ENCODE data around the gene SLC19A1. TPM values are rescaled to one million over a fixed set of nuclear protein-coding genes. Genes with fewer than 3 reads are reported as not detected.

Gene SLC19A1
- total RNA-seq, 2 donors from 2014 or later: 23.3 to 110 TPM

DNA sequence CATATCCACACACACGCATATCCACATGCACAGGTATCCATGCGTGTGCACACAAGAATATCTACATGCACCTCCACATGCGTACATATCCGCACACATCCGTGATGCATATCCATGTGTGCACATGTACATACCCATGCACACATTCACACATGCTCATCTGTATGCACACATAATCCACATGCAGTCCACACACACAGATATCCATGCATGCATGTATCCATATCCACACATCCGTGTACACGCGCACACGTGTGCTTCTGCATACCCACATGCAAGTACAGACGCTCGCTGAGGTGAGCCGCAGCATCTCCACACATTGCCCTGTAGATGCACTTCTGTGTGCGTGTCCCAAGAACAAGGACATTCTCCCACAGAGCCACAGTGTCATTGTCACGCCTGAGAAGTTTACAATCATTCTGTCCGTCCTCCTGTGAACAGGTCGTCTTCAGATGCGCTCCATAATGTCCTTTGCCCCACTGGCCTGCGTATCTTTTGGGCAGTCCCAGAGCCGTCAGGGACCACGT lies 93.9 kb downstream of the SLC19A1 start:
- Mint-ChIP-seq H3K27ac (no peak overlapping the region), H3K27me3 (peaks cover 27 to 30% of the 10 kb centered on the region in 2 donors), H3K9me3 (peaks cover 7% of the 10 kb centered on the region), H3K4me1 (ENCODE audit: low read depth in 2 of 2) (peaks cover 0 to 7% of the 10 kb centered on the region in 2 donors), H3K4me3 (no peak overlapping the region), H3K36me3 (no peaks in the 10 kb centered on the region)
- no peak for ATAC-seq
- no peak for DNase-seq (ENCODE audit: low spot score)

Other genes with a start within 250 kb of the SLC19A1 start
- gene COL18A1, start 137.3 kb downstream of the SLC19A1 start, total RNA-seq: 1 to 10 TPM in 1 of 2 donors, under 1 TPM in 1; 0.31 to 1.3 TPM
- 1 to 10 TPM in 1 of 2 donors, under 1 TPM in 1; 0.43 to 1.4 TPM for gene PCBP3, start 101.3 kb upstream of the SLC19A1 start, total RNA-seq

Data from natural killer cell treated with Interleukin-12 subunit alpha and Interleukin-12 subunit beta and Interleukin-15 and Interleukin-18, amount 100 ng/mL, for 72 hours (primary cell).